HepG2 (cell line): ENCODE measurements around the gene CCN2. TPM values are rescaled to one million over a fixed set of nuclear protein-coding genes. Genes with fewer than 3 reads are reported as not detected.
A peak's percentile ranks its signal among the peaks of the same experiment; 100 is the strongest.

Experiments used
- AGO1 ChIP-seq: fragments of 200-400 bp; formaldehyde crosslinking; IDR thresholded peaks from 2 replicates; pipeline ENCODE4 v1.6.1; 2017; ENCODE audit warnings: mild to moderate bottlenecking, low read depth, low read length, moderate library complexity; ENCODE audit not compliant: poor library complexity, severe bottlenecking
- ARID2 ChIP-seq: sonication (generic); formaldehyde crosslinking; IDR thresholded peaks from 2 replicates; pipeline ENCODE4 v1.8.1; 2022; ENCODE audit warnings: mild to moderate bottlenecking, missing genetic modification reagents, borderline replicate concordance
- ASH2L ChIP-seq: fragments of 300-600, 200-600 bp; sonication (generic); IDR thresholded peaks from 2 replicates; pipeline ENCODE4 v1.7.0; 2017; ENCODE audit warnings: low read depth, mild to moderate bottlenecking, moderate library complexity, mixed read lengths, low read length; ENCODE audit not compliant: insufficient read length
- CCDC6 ChIP-seq: sonication (generic); formaldehyde crosslinking; IDR thresholded peaks from 2 replicates; pipeline ENCODE4 v1.8.1; 2022; ENCODE audit warnings: mild to moderate bottlenecking, missing genetic modification reagents, moderate library complexity
- DR1 ChIP-seq: sonication (generic); formaldehyde crosslinking; IDR thresholded peaks from 2 replicates; pipeline ENCODE4 v1.8.0; 2021; ENCODE audit warnings: mild to moderate bottlenecking, missing genetic modification reagents, inconsistent platforms
- KLF15 ChIP-seq: sonication (generic); formaldehyde crosslinking; IDR thresholded peaks from 2 replicates; pipeline ENCODE4 v1.8.1; 2023; ENCODE audit warnings: borderline replicate concordance, mild to moderate bottlenecking, inconsistent platforms, missing genetic modification reagents, mixed read lengths
- NFIB ChIP-seq: sonication (generic); formaldehyde crosslinking; IDR thresholded peaks from 2 replicates; pipeline ENCODE4 v1.9.0; 2021; ENCODE audit warnings: missing genetic modification reagents, mild to moderate bottlenecking, borderline replicate concordance
- ONECUT2 ChIP-seq: sonication (generic); formaldehyde crosslinking; IDR thresholded peaks from 2 replicates; pipeline ENCODE4 v1.4.0; 2020; ENCODE audit warnings: missing genetic modification reagents
- PCBP1 ChIP-seq: fragments of 200-400 bp; formaldehyde crosslinking; IDR thresholded peaks from 2 replicates; pipeline ENCODE4 v1.6.1; 2017; ENCODE audit warnings: mild to moderate bottlenecking, low read depth, low read length, borderline replicate concordance
- RBFOX2 ChIP-seq: fragments of 200-400 bp; formaldehyde crosslinking; IDR thresholded peaks from 2 replicates; pipeline ENCODE4 v1.6.1; 2017; ENCODE audit warnings: low read depth, mild to moderate bottlenecking, low read length
- RFXANK ChIP-seq: IDR thresholded peaks from 2 replicates; pipeline ENCODE4 v1.6.1; 2016
- SIX4 ChIP-seq: sonication (generic); formaldehyde crosslinking; IDR thresholded peaks from 2 replicates; pipeline ENCODE4 v1.4.0; 2020; ENCODE audit warnings: missing genetic modification reagents
- SOX13 ChIP-seq, 3 experiments: fragments of 450-650 bp in 1 of 3; sonication (generic) in 1 of 3; formaldehyde crosslinking in 1 of 3; IDR thresholded peaks in 2 of 3; conservative IDR thresholded peaks in 1 of 3; 2 replicates each; pipeline versions ENCODE4 v1.5.0 to v1.6.1; 2016 to 2020; ENCODE audit warnings: antibody characterized with exemption in 1 of 3, mild to moderate bottlenecking in 1 of 3, missing compliant biosample characterization in 1 of 3, missing genetic modification reagents in 1 of 3, moderate library complexity in 1 of 3
- SRSF1 ChIP-seq: fragments of 200-400 bp; formaldehyde crosslinking; optimal IDR thresholded peaks from 2 replicates; pipeline ENCODE3; 2017; ENCODE audit warnings: mild to moderate bottlenecking, low read depth, low read length, moderate library complexity
- TP53 ChIP-seq: sonication (generic); formaldehyde crosslinking; conservative IDR thresholded peaks from 2 replicates; pipeline ENCODE4 v1.4.0; 2020; ENCODE audit warnings: missing genetic modification reagents
- XBP1 ChIP-seq: sonication (generic); formaldehyde crosslinking; IDR thresholded peaks from 2 replicates; pipeline ENCODE4 v1.5.0; 2020; ENCODE audit warnings: missing genetic modification reagents
- XRCC5 ChIP-seq: fragments of 200-400 bp; formaldehyde crosslinking; optimal IDR thresholded peaks from 2 replicates; pipeline ENCODE3; 2017; ENCODE audit warnings: mild to moderate bottlenecking, low read length
- ZFP36L1 ChIP-seq: sonication (generic); formaldehyde crosslinking; IDR thresholded peaks from 2 replicates; pipeline ENCODE4 v1.8.0; 2022; ENCODE audit warnings: mild to moderate bottlenecking, missing genetic modification reagents, moderate library complexity
- ZKSCAN5 ChIP-seq: sonication (generic); formaldehyde crosslinking; IDR thresholded peaks from 2 replicates; pipeline ENCODE4 v1.5.1; 2020; ENCODE audit warnings: mild to moderate bottlenecking, missing genetic modification reagents
- ZNF207 ChIP-seq: fragments of 450-650 bp; IDR thresholded peaks from 2 replicates; pipeline ENCODE4 v1.6.1; 2016; ENCODE audit warnings: antibody characterized with exemption, borderline replicate concordance
- ZNF33B ChIP-seq: sonication (generic); formaldehyde crosslinking; IDR thresholded peaks from 2 replicates; pipeline ENCODE4 v1.5.1; 2020; ENCODE audit warnings: mild to moderate bottlenecking, missing genetic modification reagents
- ZNF562 ChIP-seq: sonication (generic); formaldehyde crosslinking; IDR thresholded peaks from 2 replicates; pipeline ENCODE4 v1.8.0; 2022; ENCODE audit warnings: missing genetic modification reagents, borderline replicate concordance
- ZNF792 ChIP-seq: IDR thresholded peaks from 2 replicates; pipeline ENCODE4 v1.6.1; 2016
- polyA plus RNA-seq, 8 experiments: library from polyadenylated mRNA; depleted of rRNA in 3 of 8; stranded (reverse) in 7 of 8; unstranded in 1 of 8; fragments of >200 nt; fragmentation: Illumina TruSeq in 4 of 8; extraction: Trizol in 4 of 8; gene quantifications; 2 replicates each; pipeline versions ENCODE4 v1.2.1 to v1.2.3, GENCODE V29; 2011 to 2016; ENCODE audit warnings: low read depth in 4 of 8, missing spikeins in 1 of 8, mixed read lengths in 1 of 8; ENCODE audit not compliant: insufficient read depth in 1 of 8
- total RNA-seq, 5 experiments: library from RNA; depleted of rRNA; stranded (reverse); fragments of >200 nt; fragmentation: Illumina TruSeq; extraction: Trizol; gene quantifications; 2 replicates each; pipeline ENCODE4 v1.2.3, GENCODE V29; 2016; ENCODE audit warnings: low read depth in 1 of 5
- TF ChIP-seq, protein P1 (sequence below): IDR thresholded peaks from 2 replicates; pipeline ENCODE4 v1.6.1; 2016; ENCODE audit warnings: low read depth
- TF ChIP-seq, protein P2 (sequence below): sonication (generic); formaldehyde crosslinking; conservative IDR thresholded peaks from 2 replicates; pipeline ENCODE4 v1.4.0; 2020; ENCODE audit warnings: missing genetic modification reagents
- TF ChIP-seq, protein P3 (sequence below): sonication (generic); formaldehyde crosslinking; IDR thresholded peaks from 2 replicates; pipeline ENCODE4 v1.5.0; 2020; ENCODE audit warnings: missing genetic modification reagents, mild to moderate bottlenecking, borderline replicate concordance

The CCN2 gene
- total and polyA plus RNA-seq, 2 of the 13 experiments (the other 11 are each of a cell fraction or from before 2014, with no cell fraction given) = 34.7 to 316 TPM

DNA sequence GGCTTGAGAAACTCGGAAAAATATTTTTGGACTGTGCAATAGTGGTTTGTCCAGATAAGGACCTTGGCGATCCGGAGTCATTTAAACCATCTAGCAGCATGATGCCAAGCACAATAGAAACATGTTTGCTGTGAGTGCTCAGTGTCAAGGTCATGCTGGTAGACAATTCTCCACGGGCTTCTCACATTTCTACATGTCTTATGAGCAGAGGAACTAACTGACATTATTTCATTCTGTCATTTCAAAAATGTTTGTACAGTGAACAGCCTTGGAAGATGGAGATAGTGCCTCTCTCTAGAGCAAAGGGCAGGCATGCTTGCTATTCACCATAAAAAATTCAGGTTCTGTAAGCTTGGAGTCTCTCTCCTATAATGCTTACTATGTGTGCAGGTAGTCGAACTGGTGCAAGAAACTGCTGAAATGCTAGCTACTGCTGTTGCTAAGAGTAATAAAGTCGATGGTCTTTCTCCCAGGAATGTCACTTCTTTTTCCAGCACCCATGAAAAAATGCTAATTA is 25.4 kb upstream of the CCN2 start (continued):
- TF ChIP-seq ZFP36L1 (CRISPR knock-in tag) = no peak
- TF ChIP-seq DR1 (CRISPR knock-in tag) = no peak
- no peak for TF ChIP-seq ONECUT2 (CRISPR knock-in tag)
- no peak for TF ChIP-seq NFIB
- TF ChIP-seq, protein P1, sequence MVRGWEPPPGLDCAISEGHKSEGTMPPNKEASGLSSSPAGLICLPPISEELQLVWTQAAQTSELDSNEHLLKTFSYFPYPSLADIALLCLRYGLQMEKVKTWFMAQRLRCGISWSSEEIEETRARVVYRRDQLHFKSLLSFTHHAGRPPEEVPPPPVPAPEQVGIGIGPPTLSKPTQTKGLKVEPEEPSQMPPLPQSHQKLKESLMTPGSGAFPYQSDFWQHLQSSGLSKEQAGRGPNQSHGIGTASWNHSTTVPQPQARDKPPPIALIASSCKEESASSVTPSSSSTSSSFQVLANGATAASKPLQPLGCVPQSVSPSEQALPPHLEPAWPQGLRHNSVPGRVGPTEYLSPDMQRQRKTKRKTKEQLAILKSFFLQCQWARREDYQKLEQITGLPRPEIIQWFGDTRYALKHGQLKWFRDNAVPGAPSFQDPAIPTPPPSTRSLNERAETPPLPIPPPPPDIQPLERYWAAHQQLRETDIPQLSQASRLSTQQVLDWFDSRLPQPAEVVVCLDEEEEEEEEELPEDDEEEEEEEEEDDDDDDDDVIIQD (CRISPR knock-in tag) = peak; percentile 91
- no peak for TF ChIP-seq XRCC5
- no peak for TF ChIP-seq SRSF1
- TF ChIP-seq ZNF562 = no peak
- TF ChIP-seq ZNF792 (CRISPR knock-in tag) = peak; percentile 84; the same call in 1 of the 2 replicates
- peak; percentile 93 for TF ChIP-seq SOX13 (IDR thresholded peaks at IDR 0.05)
- peak in 1 of 2 experiments; percentile 100; a peak in 2 of 4 replicates for TF ChIP-seq SOX13 (CRISPR knock-in tag; conservative IDR thresholded peaks at IDR 0.05 in 1 of 2, IDR thresholded peaks at IDR 0.05 in 1 of 2)
- TF ChIP-seq, protein P2, sequence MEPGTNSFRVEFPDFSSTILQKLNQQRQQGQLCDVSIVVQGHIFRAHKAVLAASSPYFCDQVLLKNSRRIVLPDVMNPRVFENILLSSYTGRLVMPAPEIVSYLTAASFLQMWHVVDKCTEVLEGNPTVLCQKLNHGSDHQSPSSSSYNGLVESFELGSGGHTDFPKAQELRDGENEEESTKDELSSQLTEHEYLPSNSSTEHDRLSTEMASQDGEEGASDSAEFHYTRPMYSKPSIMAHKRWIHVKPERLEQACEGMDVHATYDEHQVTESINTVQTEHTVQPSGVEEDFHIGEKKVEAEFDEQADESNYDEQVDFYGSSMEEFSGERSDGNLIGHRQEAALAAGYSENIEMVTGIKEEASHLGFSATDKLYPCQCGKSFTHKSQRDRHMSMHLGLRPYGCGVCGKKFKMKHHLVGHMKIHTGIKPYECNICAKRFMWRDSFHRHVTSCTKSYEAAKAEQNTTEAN (CRISPR knock-in tag) = peak; percentile 52; the same call in 1 of the 2 replicates
- TF ChIP-seq, protein P3, sequence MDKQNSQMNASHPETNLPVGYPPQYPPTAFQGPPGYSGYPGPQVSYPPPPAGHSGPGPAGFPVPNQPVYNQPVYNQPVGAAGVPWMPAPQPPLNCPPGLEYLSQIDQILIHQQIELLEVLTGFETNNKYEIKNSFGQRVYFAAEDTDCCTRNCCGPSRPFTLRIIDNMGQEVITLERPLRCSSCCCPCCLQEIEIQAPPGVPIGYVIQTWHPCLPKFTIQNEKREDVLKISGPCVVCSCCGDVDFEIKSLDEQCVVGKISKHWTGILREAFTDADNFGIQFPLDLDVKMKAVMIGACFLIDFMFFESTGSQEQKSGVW (CRISPR knock-in tag) = no peak
- TF ChIP-seq ZNF207 = no peak
- TF ChIP-seq CCDC6 (CRISPR knock-in tag) = 0 out of 2 replicates have a peak, but pooled peaks have one; percentile 23
- TF ChIP-seq ASH2L = peak; percentile 44
- TF ChIP-seq ZNF33B (CRISPR knock-in tag) = no peak
- TF ChIP-seq RFXANK (CRISPR knock-in tag) = no peak
- no peak for TF ChIP-seq XBP1 (CRISPR knock-in tag)
- no peak for TF ChIP-seq ZKSCAN5 (CRISPR knock-in tag)
- TF ChIP-seq SIX4 (CRISPR knock-in tag) = peak; percentile 96
- no peak for TF ChIP-seq TP53 (CRISPR knock-in tag)
- TF ChIP-seq KLF15 (CRISPR knock-in tag) = no peak
- no peak for TF ChIP-seq ARID2 (CRISPR knock-in tag)
- TF ChIP-seq RBFOX2 = no peak
- no peak for TF ChIP-seq PCBP1
- no peak for TF ChIP-seq AGO1
